HCT116 (cell line): ENCODE results near the gene FAM168A. TPM values are rescaled to one million over a fixed set of nuclear protein-coding genes. Genes with fewer than 3 reads are reported as not detected.

Experiments used
- ATAC-seq: fragments of 200-7000 bp; cut with Tn5 transposase; 2 replicates; pipeline ENCODE4 v1.9.1; 2020; ENCODE audit warnings: mild to moderate bottlenecking, moderate library complexity
- BruUV-seq: library from RNA; stranded (reverse); fragments of 400-500 nt; replicated peaks from 2 replicates; lab custom pipeline; 2021; lab: Mats Ljungman, UMichigan
- CTCF ChIA-PET: fragments of 300-600 bp; sonication (Branson Sonifier 250); formaldehyde crosslinking; loops from one replicate; lab custom pipeline; 2021; ENCODE audit warnings: antibody characterized with exemption; lab: Charles Lee
- POLR2A ChIA-PET: fragments of 300-600, 350-600 bp; sonication (Branson Sonifier 250); formaldehyde crosslinking; loops from one replicate; lab custom pipeline; 2021; ENCODE audit warnings: antibody characterized with exemption; lab: Charles Lee
- RAD21 ChIA-PET, 2 experiments: fragments of 300-600 bp; sonication (Branson Sonifier 250); formaldehyde crosslinking; loops; one replicate each; lab custom pipeline; 2023; ENCODE audit warnings: low total read pairs in 2 of 2; ENCODE audit not compliant: uncharacterized antibody in 2 of 2, unreplicated experiment in 2 of 2, low non-redundant PET in 1 of 2; lab: Charles Lee
- DNase-seq: peaks from one replicate; pipeline ENCODE4 v3.0.0-alpha.2; 2010; ENCODE audit warnings: low read depth, low spot score
- H2AFZ ChIP-seq: fragments of 200-600 bp; shearing (Covaris generic), sonication (generic); 2 replicates; pipeline ENCODE4 v1.6.1; 2017; ENCODE audit warnings: low read depth, mixed run types, mixed read lengths, antibody characterized with exemption, low read length; ENCODE audit not compliant: poor library complexity, severe bottlenecking
- H3K27ac ChIP-seq: 2 replicates; pipeline ENCODE4 v1.5.1; 2012; ENCODE audit warnings: low read depth, low read length
- H3K27me3 ChIP-seq: fragments of 200-600 bp; sonication (generic); 2 replicates; pipeline ENCODE4 v1.6.1; 2016; ENCODE audit warnings: mixed run types, low read length, mixed read lengths; ENCODE audit not compliant: insufficient read depth
- H3K36me3 ChIP-seq, 2 experiments: fragments of 200-500 bp in 1 of 2; fragments of 200-600 bp in 1 of 2; sonication (Bioruptor generic) in 1 of 2; sonication (generic) in 1 of 2; 2 replicates each; pipeline versions ENCODE4 v1.5.1 to v1.6.1; 2014 to 2016; ENCODE audit warnings: low read length in 2 of 2, inconsistent platforms in 1 of 2, mixed read lengths in 1 of 2, mixed run types in 1 of 2; ENCODE audit not compliant: insufficient read depth in 2 of 2, control insufficient read depth in 1 of 2
- H3K4me1 ChIP-seq, 2 experiments: fragments of 200-600 bp in 1 of 2; sonication (generic) in 1 of 2; 2 replicates each; pipeline versions ENCODE4 v1.5.1 to v1.6.1; 2012 to 2017; ENCODE audit warnings: low read length in 2 of 2, inconsistent platforms in 1 of 2, mild to moderate bottlenecking in 1 of 2, mixed read lengths in 1 of 2, mixed run types in 1 of 2, moderate library complexity in 1 of 2; ENCODE audit not compliant: insufficient read depth in 2 of 2, control insufficient read depth in 1 of 2
- H3K4me2 ChIP-seq: fragments of 200-600 bp; sonication (generic); 2 replicates; pipeline ENCODE4 v1.6.1; 2017; ENCODE audit warnings: mixed run types, low read length, mixed read lengths
- H3K4me3 ChIP-seq, 2 experiments: fragments of 200-600 bp in 1 of 2; sonication (generic) in 1 of 2; replicated peaks in 1 of 2; 2 replicates each; pipeline ENCODE4 v1.5.1; 2011 to 2016; ENCODE audit warnings: low read length in 2 of 2, control low read depth in 1 of 2, low read depth in 1 of 2, mild to moderate bottlenecking in 1 of 2, mixed read lengths in 1 of 2, mixed run types in 1 of 2
- H3K79me2 ChIP-seq: fragments of 200-600 bp; sonication (generic); 2 replicates; pipeline ENCODE4 v1.6.1; 2017; ENCODE audit warnings: mild to moderate bottlenecking, mixed run types, low read length, moderate library complexity, mixed read lengths; ENCODE audit not compliant: insufficient read depth
- H3K9ac ChIP-seq: fragments of 200-600 bp; sonication (generic); 2 replicates; pipeline ENCODE4 v1.6.1; 2016; ENCODE audit warnings: low read length, mixed read lengths
- H3K9me2 ChIP-seq: fragments of 200-600 bp; sonication (generic), shearing (Covaris generic); 2 replicates; pipeline ENCODE4 v1.6.1; 2017; ENCODE audit warnings: mixed run types, mild to moderate bottlenecking, moderate library complexity; ENCODE audit not compliant: insufficient read depth
- H3K9me3 ChIP-seq, 2 experiments: fragments of 200-500 bp in 1 of 2; fragments of 200-600 bp in 1 of 2; sonication (Bioruptor generic) in 1 of 2; sonication (generic) in 1 of 2; 2 replicates each; pipeline ENCODE4 v1.6.1; 2014 to 2017; ENCODE audit warnings: low read length in 2 of 2, mixed read lengths in 2 of 2, inconsistent platforms in 1 of 2, low read depth in 1 of 2, mild to moderate bottlenecking in 1 of 2, mixed run types in 1 of 2, moderate library complexity in 1 of 2; ENCODE audit not compliant: control insufficient read depth in 1 of 2, insufficient read depth in 1 of 2
- H4K20me1 ChIP-seq: fragments of 200-600 bp; sonication (generic), shearing (Covaris generic); 2 replicates; pipeline ENCODE4 v1.6.1; 2017; ENCODE audit warnings: mixed run types, mild to moderate bottlenecking, moderate library complexity; ENCODE audit not compliant: insufficient read depth
- ATF3 ChIP-seq: IDR thresholded peaks from 2 replicates; pipeline ENCODE4 v1.6.1; 2012
- CBX3 ChIP-seq: IDR thresholded peaks from 2 replicates; pipeline ENCODE4 v1.6.1; 2012; ENCODE audit warnings: low read depth
- CEBPB ChIP-seq: IDR thresholded peaks from 2 replicates; pipeline ENCODE4 v1.6.1; 2012; ENCODE audit warnings: low read depth
- CTCF ChIP-seq, 3 experiments: fragments of 200-600 bp in 1 of 3; sonication (generic) in 1 of 3; IDR thresholded peaks in 2 of 3; conservative IDR thresholded peaks in 1 of 3; 2 replicates each; pipeline ENCODE4 v1.5.1; 2012 to 2017; ENCODE audit warnings: low read depth in 2 of 3, low read length in 2 of 3, antibody characterized with exemption in 1 of 3, borderline replicate concordance in 1 of 3, control low read depth in 1 of 3, mild to moderate bottlenecking in 1 of 3, mixed read lengths in 1 of 3, mixed run types in 1 of 3, moderate library complexity in 1 of 3; ENCODE audit not compliant: insufficient read depth in 1 of 3
- EZH2 ChIP-seq: fragments of 200-600 bp; sonication (generic); IDR thresholded peaks from 2 replicates; pipeline ENCODE4 v1.6.1; 2017; ENCODE audit warnings: antibody characterized with exemption, mixed run types
- EZH2phosphoT487 ChIP-seq: fragments of 200-600 bp; IDR thresholded peaks from 2 replicates; pipeline ENCODE4 v1.6.1; 2018; ENCODE audit warnings: antibody characterized with exemption, borderline replicate concordance
- JUND ChIP-seq: IDR thresholded peaks from 2 replicates; pipeline ENCODE4 v1.6.1; 2012
- MAX ChIP-seq: IDR thresholded peaks from 2 replicates; pipeline ENCODE4 v1.6.1; 2012
- POLR2A ChIP-seq: IDR thresholded peaks from 2 replicates; pipeline ENCODE4 v1.7.0; 2011; ENCODE audit warnings: borderline replicate concordance; ENCODE audit not compliant: insufficient read depth, insufficient read length; ENCODE audit errors: extremely low read depth
- RAD21 ChIP-seq: IDR thresholded peaks from 2 replicates; pipeline ENCODE4 v1.6.1; 2012; ENCODE audit warnings: low read depth, mild to moderate bottlenecking
- REST ChIP-seq: IDR thresholded peaks from 2 replicates; pipeline ENCODE4 v1.6.1; 2012; ENCODE audit warnings: low read depth
- SIN3A ChIP-seq: IDR thresholded peaks from 2 replicates; pipeline ENCODE4 v1.6.1; 2012; ENCODE audit warnings: low read depth
- SP1 ChIP-seq: IDR thresholded peaks from 2 replicates; pipeline ENCODE4 v1.6.1; 2012; ENCODE audit warnings: low read depth
- SRF ChIP-seq: IDR thresholded peaks from 2 replicates; pipeline ENCODE4 v1.6.1; 2012; ENCODE audit warnings: low read depth
- TCF7L2 ChIP-seq: IDR thresholded peaks from 2 replicates; pipeline ENCODE4 v1.7.0; 2011; ENCODE audit warnings: borderline replicate concordance, inconsistent platforms; ENCODE audit not compliant: insufficient read depth, insufficient read length; ENCODE audit errors: extremely low read depth
- ZBTB33 ChIP-seq: IDR thresholded peaks from 2 replicates; pipeline ENCODE4 v1.6.1; 2011; ENCODE audit warnings: mild to moderate bottlenecking, low read length, moderate library complexity; ENCODE audit not compliant: insufficient replicate concordance; ENCODE audit errors: extremely low read depth
- ZFX ChIP-seq: fragments of 450-650 bp; IDR thresholded peaks from 2 replicates; pipeline ENCODE4 v1.6.1; 2017
- ZNF274 ChIP-seq: fragments of 200-500 bp; sonication (Bioruptor generic); IDR thresholded peaks from 2 replicates; pipeline ENCODE4 v1.6.1; 2014; ENCODE audit warnings: mild to moderate bottlenecking, low read depth, low read length, inconsistent platforms
- intact Hi-C: fragments of 100-400 bp; cut with micrococcal nuclease; formaldehyde crosslinking; loops from 2 replicates; pipeline ENCODE4 v1.10.0; 2022
- total RNA-seq: library from RNA; stranded (reverse); gene quantifications from one replicate; pipeline ENCODE4 v1.2.1, GENCODE V29; 2021; ENCODE audit not compliant: unreplicated experiment

The FAM168A gene
- total RNA-seq, 1 experiment from 2014 or later: 31.5 TPM

GRCh38 chr11:73565804-73566203 lies 32.1 kb downstream of the FAM168A start (continued):
- TF ChIP-seq REST: no peak

- ChIA-PET RAD21 (no interaction called here), POLR2A (no interaction called here), CTCF (interaction anchor here (2.1 kb wide), 1 partner anchor 86 kb away, joined by 7 read pairs; no protein-coding TSS in a partner anchor)
- no TSS peak for BruUV-seq
- no peak overlapping the region for H2AFZ ChIP-seq
- no peaks in the 10 kb centered on the region for H3K4me1 ChIP-seq
- no peak overlapping the region for H3K9ac ChIP-seq
- no peaks in the 10 kb centered on the region for H3K9me2 ChIP-seq
- no peak overlapping the region for H3K27ac ChIP-seq
- H3K36me3 ChIP-seq: no peaks in the 10 kb centered on the region
- ATAC-seq (no peak), DNase-seq (no peak)
- no peak for TF ChIP-seq ZFX
- TF ChIP-seq CEBPB: no peak
- no peak for TF ChIP-seq RAD21
- no peak for TF ChIP-seq TCF7L2
- no peak for TF ChIP-seq ZBTB33
- no peak for TF ChIP-seq JUND
- TF ChIP-seq ATF3: no peak
- TF ChIP-seq MAX: no peak
- no peak for TF ChIP-seq CBX3
- TF ChIP-seq SRF: no peak
- TF ChIP-seq EZH2: no peak
- no peak for TF ChIP-seq ZNF274
- TF ChIP-seq SIN3A: no peak
- TF ChIP-seq EZH2phosphoT487: no peak
- no peak for TF ChIP-seq POLR2A
- TF ChIP-seq SP1: no peak
- TF ChIP-seq CTCF (IDR thresholded peaks at IDR 0.05 in 2 of 3, conservative IDR thresholded peaks at IDR 0.05 in 1 of 3; ENCODE audit: borderline replicate concordance in 1 of 3, insufficient read depth in 1 of 3, low read depth in 2 of 3, low read length in 2 of 3): no peak
- H3K4me2 ChIP-seq: no peak overlapping the region
- no peak overlapping the region for H3K4me3 ChIP-seq
- no peaks in the 10 kb centered on the region for H4K20me1 ChIP-seq
- no peaks in the 10 kb centered on the region for H3K9me3 ChIP-seq
- H3K27me3 ChIP-seq: no peaks in the 10 kb centered on the region
- intact Hi-C loops: no loop called here
- peaks cover 6% of the 10 kb centered on the region; the same call in 1 of the 2 replicates for H3K79me2 ChIP-seq
Observed at GRCh38 chr11:73564903-73565302, 33.0 kb downstream of the FAM168A start.
